H1 (cell line): Measurements from ENCODE around the gene CDC42BPB. TPM values are rescaled to one million over a fixed set of nuclear protein-coding genes. Genes with fewer than 3 reads are reported as not detected.

Experiments used
- CTCF ChIA-PET: fragments of 300-600 bp; sonication (Branson Sonifier 250); formaldehyde crosslinking; loops from one replicate; lab custom pipeline; 2021; ENCODE audit not compliant: partially characterized antibody; lab: Charles Lee
- POLR2A ChIA-PET: fragments of 300-600 bp; sonication (Branson Sonifier 250); formaldehyde crosslinking; loops from one replicate; lab custom pipeline; 2021; ENCODE audit warnings: inconsistent platforms; ENCODE audit not compliant: partially characterized antibody; lab: Charles Lee
- DNase-seq, 2 experiments: peaks; one replicate each; pipeline versions ENCODE4 v3.0.0 to v3.0.0-alpha.2; 2010 to 2022; ENCODE audit warnings: low spot score in 2 of 2, low read depth in 1 of 2, mixed read lengths in 1 of 2
- FAIRE-seq: peaks from 2 replicates; lab custom pipeline; 2011; peaks lifted over from hg19 to GRCh38; lab: Jason Lieb, UNC
- H2AFZ ChIP-seq: 2 replicates; pipeline ENCODE4 v1.8.1; 2012; ENCODE audit warnings: low read length, inconsistent platforms
- H2AK5ac ChIP-seq: 2 replicates; pipeline ENCODE4 v1.6.1; 2013; ENCODE audit warnings: low read depth, low read length
- H2BK120ac ChIP-seq: replicated peaks from 2 replicates; pipeline ENCODE3; 2013; ENCODE audit warnings: low read depth, low read length, inconsistent platforms
- H2BK12ac ChIP-seq: 2 replicates; pipeline ENCODE4 v1.6.1; 2013; ENCODE audit warnings: low read depth, low read length
- H2BK15ac ChIP-seq: 2 replicates; pipeline ENCODE4 v1.6.1; 2013; ENCODE audit warnings: low read length
- H2BK20ac ChIP-seq: 2 replicates; pipeline ENCODE4 v1.6.1; 2013; ENCODE audit warnings: low read length
- H2BK5ac ChIP-seq: 2 replicates; pipeline ENCODE4 v1.6.1; 2013; ENCODE audit warnings: low read depth, low read length
- H3K14ac ChIP-seq: 2 replicates; pipeline ENCODE4 v1.6.1; 2013; ENCODE audit warnings: inconsistent platforms; ENCODE audit not compliant: insufficient read length
- H3K18ac ChIP-seq: 2 replicates; pipeline ENCODE4 v1.6.1; 2013; ENCODE audit warnings: low read length; ENCODE audit errors: extremely low read depth
- H3K23ac ChIP-seq: 2 replicates; pipeline ENCODE4 v1.6.1; 2013; ENCODE audit warnings: inconsistent platforms; ENCODE audit not compliant: insufficient read length
- H3K23me2 ChIP-seq: 2 replicates; pipeline ENCODE4 v1.6.1; 2013; ENCODE audit warnings: low read depth, low read length
- H3K27ac ChIP-seq: 2 replicates; pipeline ENCODE4 v1.6.1; 2011; ENCODE audit warnings: low read depth, low read length, inconsistent platforms
- H3K27me3 ChIP-seq, 4 experiments: replicated peaks in 1 of 4; 1 replicate in 1 of 4; 2 replicates in 3 of 4; pipeline versions ENCODE4 v1.6.1 to v1.8.1; 2011 to 2013; ENCODE audit warnings: low read length in 3 of 4, mild to moderate bottlenecking in 3 of 4, inconsistent platforms in 2 of 4, mixed read lengths in 2 of 4, moderate library complexity in 1 of 4; ENCODE audit not compliant: control insufficient read depth in 3 of 4, insufficient read depth in 3 of 4; ENCODE audit errors: extremely low read depth in 1 of 4
- H3K36me3 ChIP-seq, 4 experiments: 2 replicates each; pipeline versions ENCODE4 v1.6.1 to v1.8.1; 2011 to 2013; ENCODE audit warnings: mild to moderate bottlenecking in 4 of 4, low read length in 3 of 4, moderate library complexity in 2 of 4, control low read depth in 1 of 4, inconsistent platforms in 1 of 4; ENCODE audit not compliant: insufficient read depth in 4 of 4, control insufficient read depth in 2 of 4
- H3K4ac ChIP-seq: replicated peaks from 2 replicates; pipeline ENCODE3; 2013; ENCODE audit warnings: low read length, low read depth, mixed read lengths, inconsistent platforms; ENCODE audit not compliant: insufficient read length
- H3K4me1 ChIP-seq, 4 experiments: replicated peaks in 1 of 4; 1 replicate in 1 of 4; 2 replicates in 3 of 4; pipeline versions ENCODE4 v1.6.1 to v1.8.1; 2011 to 2013; ENCODE audit warnings: low read length in 3 of 4, inconsistent platforms in 2 of 4, mixed read lengths in 1 of 4; ENCODE audit not compliant: insufficient read depth in 4 of 4, control insufficient read depth in 3 of 4
- H3K4me2 ChIP-seq, 2 experiments: 2 replicates each; pipeline versions ENCODE4 v1.6.1 to v1.8.1; 2011 to 2013; ENCODE audit warnings: low read depth in 2 of 2, low read length in 2 of 2, control low read depth in 1 of 2, inconsistent platforms in 1 of 2, mild to moderate bottlenecking in 1 of 2; ENCODE audit not compliant: insufficient read depth in 1 of 2
- H3K4me3 ChIP-seq, 4 experiments: fragments of 200-600, 300-600 bp in 1 of 4; sonication (generic), shearing (Covaris generic), sonication (Bioruptor Twin) in 1 of 4; 2 replicates each; pipeline versions ENCODE4 v1.5.1 to v1.8.1; 2011 to 2016; ENCODE audit warnings: low read length in 4 of 4, low read depth in 3 of 4, control low read depth in 2 of 4, inconsistent platforms in 2 of 4, mild to moderate bottlenecking in 2 of 4, mixed read lengths in 1 of 4, moderate library complexity in 1 of 4; ENCODE audit not compliant: insufficient read depth in 2 of 4; ENCODE audit errors: extremely low read depth in 1 of 4
- H3K56ac ChIP-seq: replicated peaks from 2 replicates; pipeline ENCODE3; 2013; ENCODE audit warnings: low read depth, mild to moderate bottlenecking, mixed read lengths, low read length, inconsistent platforms; ENCODE audit not compliant: insufficient read length
- H3K79me1 ChIP-seq: 2 replicates; pipeline ENCODE4 v1.6.1; 2013; ENCODE audit warnings: low read depth, low read length, control low read depth
- H3K79me2 ChIP-seq, 2 experiments: 2 replicates each; pipeline versions ENCODE4 v1.6.1 to v1.8.1; 2012 to 2013; ENCODE audit warnings: low read length in 2 of 2, mild to moderate bottlenecking in 2 of 2, inconsistent platforms in 1 of 2; ENCODE audit not compliant: insufficient read depth in 2 of 2, control insufficient read depth in 1 of 2
- H3K9ac ChIP-seq, 4 experiments: replicated peaks in 1 of 4; 1 replicate in 1 of 4; 2 replicates in 3 of 4; pipeline versions ENCODE4 v1.6.1 to v1.8.1; 2011 to 2013; ENCODE audit warnings: low read depth in 3 of 4, low read length in 3 of 4, control low read depth in 2 of 4, mild to moderate bottlenecking in 2 of 4, moderate library complexity in 2 of 4, inconsistent platforms in 1 of 4; ENCODE audit errors: extremely low read depth in 1 of 4
- H3K9me3 ChIP-seq, 2 experiments: 2 replicates each; pipeline versions ENCODE4 v1.6.1 to v1.8.1; 2012 to 2013; ENCODE audit warnings: mild to moderate bottlenecking in 2 of 2, moderate library complexity in 2 of 2, control low read depth in 1 of 2, inconsistent platforms in 1 of 2, low read depth in 1 of 2, low read length in 1 of 2, mixed read lengths in 1 of 2; ENCODE audit not compliant: insufficient read depth in 2 of 2
- H4K20me1 ChIP-seq, 2 experiments: replicated peaks in 1 of 2; 2 replicates each; pipeline versions ENCODE3 to v1.8.1; 2011 to 2013; ENCODE audit warnings: inconsistent platforms in 2 of 2, low read length in 2 of 2, mild to moderate bottlenecking in 1 of 2; ENCODE audit not compliant: insufficient read depth in 2 of 2, control insufficient read depth in 1 of 2
- H4K5ac ChIP-seq: 2 replicates; pipeline ENCODE4 v1.6.1; 2013; ENCODE audit warnings: low read length, low read depth, mixed read lengths, inconsistent platforms; ENCODE audit not compliant: insufficient read length
- H4K8ac ChIP-seq: 2 replicates; pipeline ENCODE4 v1.8.0; 2013; ENCODE audit warnings: mild to moderate bottlenecking, moderate library complexity, low read length, inconsistent platforms; ENCODE audit not compliant: insufficient read depth; ENCODE audit errors: extremely low read depth
- H4K91ac ChIP-seq: replicated peaks from 2 replicates; pipeline ENCODE3; 2013; ENCODE audit warnings: low read length, mixed read lengths, inconsistent platforms; ENCODE audit not compliant: insufficient read length
- CBX8 ChIP-seq: fragments of 300-800, 300-1000 bp; sonication (generic); IDR thresholded peaks from 2 replicates; pipeline ENCODE4 v1.7.1; 2016; ENCODE audit warnings: low read depth, low read length, borderline replicate concordance
- MAFK ChIP-seq: IDR thresholded peaks from 2 replicates; pipeline ENCODE4 v1.6.1; 2012; ENCODE audit warnings: low read depth, mild to moderate bottlenecking, improper control_type of control experiment, low read length
- PHF8 ChIP-seq: fragments of 200-600 bp; sonication (generic); conservative IDR thresholded peaks from 2 replicates; pipeline ENCODE4 v1.7.1; 2012; ENCODE audit warnings: low read depth, mild to moderate bottlenecking, inconsistent platforms, low read length, moderate library complexity
- RFX5 ChIP-seq: IDR thresholded peaks from 2 replicates; pipeline ENCODE4 v1.6.1; 2011; ENCODE audit warnings: low read depth, low read length, improper control_type of control experiment, borderline replicate concordance
- RNF2 ChIP-seq: fragments of 200-900, 300-1000 bp; sonication (generic); IDR thresholded peaks from 2 replicates; pipeline ENCODE4 v1.7.1; 2016; ENCODE audit warnings: borderline replicate concordance, low read depth, mild to moderate bottlenecking, antibody characterized with exemption, low read length; ENCODE audit not compliant: poor library complexity, severe bottlenecking; ENCODE audit errors: missing control alignments
- SIN3A ChIP-seq, 2 experiments: IDR thresholded peaks in 1 of 2; conservative IDR thresholded peaks in 1 of 2; 2 replicates each; pipeline ENCODE4 v1.6.1; 2011 to 2012; ENCODE audit warnings: low read length in 2 of 2, improper control_type of control experiment in 1 of 2, low read depth in 1 of 2, mild to moderate bottlenecking in 1 of 2
- WGBS, 2 experiments: shearing (Covaris generic) in 1 of 2; methylation state at CpG; one replicate each; pipeline versions ENCODE4 v1.1.6 to v1.1.7; 2013 to 2015; ENCODE audit warnings: low lambda C conversion rate in 2 of 2, mixed read lengths in 2 of 2, inconsistent platforms in 1 of 2, low coverage in 1 of 2, missing lambda C conversion rate in 1 of 2; ENCODE audit not compliant: insufficient replicate concordance in 2 of 2, insufficient coverage in 1 of 2, insufficient read length in 1 of 2; ENCODE audit errors: extremely low coverage in 1 of 2, missing lambda C conversion rate in 1 of 2; 5-methylcytosine and 5-hydroxymethylcytosine counted together
- polyA plus RNA-seq, 7 experiments: library from polyadenylated mRNA; depleted of rRNA in 3 of 7; stranded (reverse) in 5 of 7; unstranded in 2 of 7; fragments of >200 nt in 5 of 7; fragments of 200-250 nt in 2 of 7; gene quantifications; 1 replicate in 5 of 7; 2 replicates in 1 of 7; 4 replicates in 1 of 7; pipeline versions ENCODE4 v1.2.1 to v1.2.3, GENCODE V29; 2011 to 2013; ENCODE audit warnings: missing spikeins in 2 of 7, mixed read lengths in 2 of 7
- total RNA-seq: library from RNA; stranded (reverse); fragmentation: NEBNext Ultra II Directional; extraction: Animal tissue kit (Norgen Biotek cat#: 25700); gene quantifications from 2 replicates; pipeline ENCODE4 v1.2.1, GENCODE V29; 2021
- TF ChIP-seq, protein P1 (sequence below): IDR thresholded peaks from 2 replicates; pipeline ENCODE4 v1.6.1; 2012; ENCODE audit warnings: low read length, inconsistent platforms
- TF ChIP-seq, protein P2 (sequence below): IDR thresholded peaks from 2 replicates; pipeline ENCODE4 v1.6.1; 2011; ENCODE audit warnings: low read depth, mild to moderate bottlenecking, low read length; ENCODE audit not compliant: insufficient read depth

The CDC42BPB gene
- total and polyA plus RNA-seq, 2 of the 8 experiments (the other 6 are each of a cell fraction or from before 2014, with no cell fraction given), result 51.2 to 88.2 TPM

- H2BK5ac ChIP-seq, result no peak overlapping the region
- 93% methylated on average over 27 of the region's 28 CpGs; no CpG with 5 or more reads in 1 of the 2 experiments for WGBS, 2 experiments
- no peaks in the 10 kb centered on the region; a peak in 1 of 7 replicates for H3K4me1 ChIP-seq
- H4K91ac ChIP-seq, result no peak overlapping the region
- ChIA-PET CTCF (interaction anchor here (0.6 to 1.1 kb wide), 5 partner anchors 11 to 165 kb away, joined by 3 to 5 read pairs (median 3); no protein-coding TSS in a partner anchor), POLR2A (no interaction called here)
- no peak overlapping the region for H3K4ac ChIP-seq
- DNase-seq (no peak), FAIRE-seq (no peak)
- H3K18ac ChIP-seq, result no peak overlapping the region; the same call in 1 of the 2 replicates
- no peak overlapping the region for H3K4me3 ChIP-seq
- H3K79me1 ChIP-seq, result no peaks in the 10 kb centered on the region
- no peak overlapping the region for H2BK12ac ChIP-seq
- no peak overlapping the region for H4K5ac ChIP-seq
- H3K23ac ChIP-seq, result no peak overlapping the region
- H3K9me3 ChIP-seq, result no peaks in the 10 kb centered on the region
- peaks cover 0 to 2% of the 10 kb centered on the region in 2 experiments for H4K20me1 ChIP-seq
- H3K23me2 ChIP-seq, result peaks cover 1% of the 10 kb centered on the region; the same call in 1 of the 2 replicates
- H4K8ac ChIP-seq, result no peak overlapping the region; the same call in 1 of the 2 replicates
- H2AK5ac ChIP-seq, result no peak overlapping the region
- no peak overlapping the region for H3K14ac ChIP-seq
- no peak overlapping the region for H2BK120ac ChIP-seq
- no peak overlapping the region for H2AFZ ChIP-seq
- no peak overlapping the region for H2BK20ac ChIP-seq
- H3K9ac ChIP-seq, result no peak overlapping the region
- H3K27me3 ChIP-seq, result no peaks in the 10 kb centered on the region
- no peaks in the 10 kb centered on the region for H3K79me2 ChIP-seq
- H3K4me2 ChIP-seq, result no peak overlapping the region
- no peaks in the 10 kb centered on the region for H3K36me3 ChIP-seq
- H3K56ac ChIP-seq, result no peak overlapping the region
- no peak overlapping the region for H3K27ac ChIP-seq
- H2BK15ac ChIP-seq, result 0 out of 2 replicates have a peak overlapping the region, but pooled peaks have one; percentile 61
- TF ChIP-seq CBX8 (no peak), PHF8 (no peak), SIN3A (conservative IDR thresholded peaks at IDR 0.05 in 1 of 2, IDR thresholded peaks at IDR 0.05 in 1 of 2; ENCODE audit: low read depth in 1 of 2, low read length in 2 of 2) (no peak), MAFK (no peak), RNF2 (no peak), RFX5 (no peak)
- TF ChIP-seq, protein P1, sequence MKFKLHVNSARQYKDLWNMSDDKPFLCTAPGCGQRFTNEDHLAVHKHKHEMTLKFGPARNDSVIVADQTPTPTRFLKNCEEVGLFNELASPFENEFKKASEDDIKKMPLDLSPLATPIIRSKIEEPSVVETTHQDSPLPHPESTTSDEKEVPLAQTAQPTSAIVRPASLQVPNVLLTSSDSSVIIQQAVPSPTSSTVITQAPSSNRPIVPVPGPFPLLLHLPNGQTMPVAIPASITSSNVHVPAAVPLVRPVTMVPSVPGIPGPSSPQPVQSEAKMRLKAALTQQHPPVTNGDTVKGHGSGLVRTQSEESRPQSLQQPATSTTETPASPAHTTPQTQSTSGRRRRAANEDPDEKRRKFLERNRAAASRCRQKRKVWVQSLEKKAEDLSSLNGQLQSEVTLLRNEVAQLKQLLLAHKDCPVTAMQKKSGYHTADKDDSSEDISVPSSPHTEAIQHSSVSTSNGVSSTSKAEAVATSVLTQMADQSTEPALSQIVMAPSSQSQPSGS, result no peak
- TF ChIP-seq, protein P2, sequence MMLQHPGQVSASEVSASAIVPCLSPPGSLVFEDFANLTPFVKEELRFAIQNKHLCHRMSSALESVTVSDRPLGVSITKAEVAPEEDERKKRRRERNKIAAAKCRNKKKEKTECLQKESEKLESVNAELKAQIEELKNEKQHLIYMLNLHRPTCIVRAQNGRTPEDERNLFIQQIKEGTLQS, result no peak
These were observed 143.8 kb downstream of the CDC42BPB start for GRCh38 chr14:102913341-102914211.
